ENCODE measurements around the gene ADCY3. TPM values are rescaled to one million over a fixed set of nuclear protein-coding genes. Genes with fewer than 3 reads are reported as not detected.

ADCY3 gene
- polyA plus RNA-seq, 1 donor from 2014 or later, result 28.8 TPM

DNA sequence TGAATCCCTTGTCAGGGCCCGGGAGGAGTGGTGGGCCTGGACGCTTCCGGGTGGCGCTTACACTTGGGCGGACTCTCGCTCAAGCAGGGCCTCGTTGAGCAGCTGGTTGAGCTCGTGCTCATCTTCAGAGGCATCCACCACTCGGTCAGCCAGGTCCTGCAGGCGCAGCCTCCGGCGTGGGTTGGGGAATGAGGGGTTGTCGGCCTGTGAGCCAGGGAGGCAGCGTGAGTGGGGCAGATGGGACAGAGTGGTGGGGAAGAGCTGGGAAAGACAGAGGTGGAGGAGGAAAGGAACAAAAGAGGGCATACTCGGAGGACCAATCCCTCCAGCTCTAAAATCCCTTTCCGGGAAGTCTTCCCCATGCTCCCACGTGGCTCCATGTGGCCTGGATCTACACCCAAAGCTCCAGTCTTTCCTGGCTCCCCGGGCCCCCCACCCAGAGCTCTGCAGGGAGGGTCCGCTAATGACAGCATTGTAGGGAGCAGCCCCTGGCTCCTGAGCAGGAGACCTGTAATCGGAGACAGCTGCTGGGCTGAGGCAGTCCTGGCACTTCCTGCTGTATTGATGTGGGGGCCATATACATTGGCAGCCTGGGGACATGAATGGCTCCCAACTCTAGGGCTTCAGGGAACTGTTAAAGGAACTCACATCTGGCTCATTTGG, 85.2 kb downstream of the ADCY3 start:
- H3K4me2 ChIP-seq (ENCODE audit: low read length), result no peak overlapping the region
- no peak overlapping the region for H3K9ac ChIP-seq (ENCODE audit: low read length)
- no peaks in the 10 kb centered on the region for H3K27me3 ChIP-seq (ENCODE audit: insufficient read depth, low read depth, low read length)
- TF ChIP-seq, protein P1, sequence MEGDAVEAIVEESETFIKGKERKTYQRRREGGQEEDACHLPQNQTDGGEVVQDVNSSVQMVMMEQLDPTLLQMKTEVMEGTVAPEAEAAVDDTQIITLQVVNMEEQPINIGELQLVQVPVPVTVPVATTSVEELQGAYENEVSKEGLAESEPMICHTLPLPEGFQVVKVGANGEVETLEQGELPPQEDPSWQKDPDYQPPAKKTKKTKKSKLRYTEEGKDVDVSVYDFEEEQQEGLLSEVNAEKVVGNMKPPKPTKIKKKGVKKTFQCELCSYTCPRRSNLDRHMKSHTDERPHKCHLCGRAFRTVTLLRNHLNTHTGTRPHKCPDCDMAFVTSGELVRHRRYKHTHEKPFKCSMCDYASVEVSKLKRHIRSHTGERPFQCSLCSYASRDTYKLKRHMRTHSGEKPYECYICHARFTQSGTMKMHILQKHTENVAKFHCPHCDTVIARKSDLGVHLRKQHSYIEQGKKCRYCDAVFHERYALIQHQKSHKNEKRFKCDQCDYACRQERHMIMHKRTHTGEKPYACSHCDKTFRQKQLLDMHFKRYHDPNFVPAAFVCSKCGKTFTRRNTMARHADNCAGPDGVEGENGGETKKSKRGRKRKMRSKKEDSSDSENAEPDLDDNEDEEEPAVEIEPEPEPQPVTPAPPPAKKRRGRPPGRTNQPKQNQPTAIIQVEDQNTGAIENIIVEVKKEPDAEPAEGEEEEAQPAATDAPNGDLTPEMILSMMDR (IDR thresholded peaks at IDR 0.05; ENCODE audit: poor library complexity, severe bottlenecking), result no peak
- H3K79me2 ChIP-seq (replicated peaks; ENCODE audit: insufficient read depth, low read length), result no peaks in the 10 kb centered on the region
- H3K4me3 ChIP-seq (ENCODE audit: low read length), result no peak overlapping the region
- H4K20me1 ChIP-seq (ENCODE audit: insufficient read depth), result no peaks in the 10 kb centered on the region
- H3K9me2 ChIP-seq (ENCODE audit: insufficient read depth, low read length), result no peaks in the 10 kb centered on the region
- no peak overlapping the region for H2AFZ ChIP-seq (ENCODE audit: low read depth, low read length)
- H3K27ac ChIP-seq (ENCODE audit: low read length), result no peak overlapping the region
- H3K36me3 ChIP-seq (ENCODE audit: insufficient read depth, low read length), result no peaks in the 10 kb centered on the region
- H3F3A ChIP-seq (ENCODE audit: insufficient read depth, low read length, poor library complexity, severe bottlenecking), result no peaks in the 10 kb centered on the region
- no peaks in the 10 kb centered on the region for H3K9me3 ChIP-seq (ENCODE audit: low read length)

DNA sequence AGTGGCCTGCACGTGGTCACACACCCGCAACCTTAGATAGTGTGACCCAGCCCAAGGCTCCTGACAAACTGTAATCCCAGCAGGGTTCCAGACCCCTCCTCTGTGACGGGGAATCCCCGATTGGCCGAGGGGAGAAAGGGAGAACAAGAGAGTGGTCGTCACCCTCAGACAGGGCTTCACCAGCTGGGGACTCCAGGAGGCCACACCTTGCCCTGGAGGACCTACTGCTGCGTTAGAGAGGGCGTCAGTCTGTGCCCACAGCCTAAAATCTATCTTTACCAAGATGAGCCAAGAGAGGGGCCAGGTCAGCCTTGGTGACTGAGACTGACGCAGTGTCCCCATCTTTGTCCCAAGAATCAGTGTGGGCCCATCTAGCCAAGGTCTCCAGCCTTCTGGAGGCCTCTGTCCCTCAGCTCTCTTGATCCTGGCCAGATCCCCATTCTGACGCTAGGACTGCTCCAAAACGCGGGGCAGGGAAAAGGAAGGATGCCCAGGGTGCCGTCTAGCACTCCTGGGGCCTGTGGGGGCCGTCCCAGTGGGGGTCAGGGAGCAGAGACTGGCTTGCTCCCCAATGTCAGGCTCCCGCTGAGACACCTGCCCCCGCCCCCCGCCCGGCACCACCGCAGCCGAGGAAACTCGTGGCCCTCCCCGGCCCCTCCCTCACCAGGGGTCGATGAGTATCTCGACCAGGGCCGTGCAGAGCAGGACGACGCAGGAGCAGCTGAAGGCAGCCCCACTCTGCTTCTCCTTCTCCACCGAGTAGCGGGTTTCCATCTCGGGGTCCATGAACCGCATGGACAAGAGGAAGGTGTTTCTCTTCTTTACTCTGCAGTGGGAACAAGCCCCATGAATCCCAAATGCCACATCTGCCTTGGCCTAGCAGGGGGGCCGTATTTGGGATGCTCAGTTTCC, 86.0 kb downstream of the ADCY3 start:
- Histone ChIP-seq H3K36me3 (ENCODE audit: insufficient read depth, low read length) (no peaks in the 10 kb centered on the region), H3K27me3 (ENCODE audit: insufficient read depth, low read depth, low read length) (no peaks in the 10 kb centered on the region)
- TF ChIP-seq EP300 (conservative IDR thresholded peaks at IDR 0.05; ENCODE audit: poor library complexity, severe bottlenecking) (no peak), MXI1 (conservative IDR thresholded peaks at IDR 0.05; ENCODE audit: poor library complexity, severe bottlenecking) (no peak), RAD21 (conservative IDR thresholded peaks at IDR 0.05) (no peak), SMC3 (conservative IDR thresholded peaks at IDR 0.05; ENCODE audit: poor library complexity) (no peak), EZH2 (IDR thresholded peaks at IDR 0.05; ENCODE audit: borderline replicate concordance, insufficient read depth, low read length, poor library complexity, severe bottlenecking) (no peak), TAF1 (IDR thresholded peaks at IDR 0.05; ENCODE audit: low read depth) (no peak), POLR2AphosphoS5 (IDR thresholded peaks at IDR 0.05) (no peak)
- TF ChIP-seq, protein P1 (IDR thresholded peaks at IDR 0.05; ENCODE audit: poor library complexity, severe bottlenecking), result no peak
- TF ChIP-seq, protein P2, sequence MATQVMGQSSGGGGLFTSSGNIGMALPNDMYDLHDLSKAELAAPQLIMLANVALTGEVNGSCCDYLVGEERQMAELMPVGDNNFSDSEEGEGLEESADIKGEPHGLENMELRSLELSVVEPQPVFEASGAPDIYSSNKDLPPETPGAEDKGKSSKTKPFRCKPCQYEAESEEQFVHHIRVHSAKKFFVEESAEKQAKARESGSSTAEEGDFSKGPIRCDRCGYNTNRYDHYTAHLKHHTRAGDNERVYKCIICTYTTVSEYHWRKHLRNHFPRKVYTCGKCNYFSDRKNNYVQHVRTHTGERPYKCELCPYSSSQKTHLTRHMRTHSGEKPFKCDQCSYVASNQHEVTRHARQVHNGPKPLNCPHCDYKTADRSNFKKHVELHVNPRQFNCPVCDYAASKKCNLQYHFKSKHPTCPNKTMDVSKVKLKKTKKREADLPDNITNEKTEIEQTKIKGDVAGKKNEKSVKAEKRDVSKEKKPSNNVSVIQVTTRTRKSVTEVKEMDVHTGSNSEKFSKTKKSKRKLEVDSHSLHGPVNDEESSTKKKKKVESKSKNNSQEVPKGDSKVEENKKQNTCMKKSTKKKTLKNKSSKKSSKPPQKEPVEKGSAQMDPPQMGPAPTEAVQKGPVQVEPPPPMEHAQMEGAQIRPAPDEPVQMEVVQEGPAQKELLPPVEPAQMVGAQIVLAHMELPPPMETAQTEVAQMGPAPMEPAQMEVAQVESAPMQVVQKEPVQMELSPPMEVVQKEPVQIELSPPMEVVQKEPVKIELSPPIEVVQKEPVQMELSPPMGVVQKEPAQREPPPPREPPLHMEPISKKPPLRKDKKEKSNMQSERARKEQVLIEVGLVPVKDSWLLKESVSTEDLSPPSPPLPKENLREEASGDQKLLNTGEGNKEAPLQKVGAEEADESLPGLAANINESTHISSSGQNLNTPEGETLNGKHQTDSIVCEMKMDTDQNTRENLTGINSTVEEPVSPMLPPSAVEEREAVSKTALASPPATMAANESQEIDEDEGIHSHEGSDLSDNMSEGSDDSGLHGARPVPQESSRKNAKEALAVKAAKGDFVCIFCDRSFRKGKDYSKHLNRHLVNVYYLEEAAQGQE (IDR thresholded peaks at IDR 0.05; ENCODE audit: borderline replicate concordance), result no peak

More for the DNA sequence above, 86.0 kb downstream of the ADCY3 start:
- H3K79me2 ChIP-seq (replicated peaks; ENCODE audit: insufficient read depth, low read length), result no peaks in the 10 kb centered on the region
- no peak overlapping the region for H3K27ac ChIP-seq (ENCODE audit: low read length)
- H3K4me3 ChIP-seq (ENCODE audit: low read length), result no peak overlapping the region
- no peak overlapping the region for H3K4me2 ChIP-seq (ENCODE audit: low read length)
- no peaks in the 10 kb centered on the region for H3K9me2 ChIP-seq (ENCODE audit: insufficient read depth, low read length)
- no peaks in the 10 kb centered on the region for H3K9me3 ChIP-seq (ENCODE audit: low read length)
- no peak overlapping the region for H2AFZ ChIP-seq (ENCODE audit: low read depth, low read length)
- no peaks in the 10 kb centered on the region for H4K20me1 ChIP-seq (ENCODE audit: insufficient read depth)
- no peak overlapping the region for H3K9ac ChIP-seq (ENCODE audit: low read length)
- no peaks in the 10 kb centered on the region for H3F3A ChIP-seq (ENCODE audit: insufficient read depth, low read length, poor library complexity, severe bottlenecking)

All from neural cell (in vitro differentiated cells).